GM12872 (cell line): ENCODE results near the gene ABHD17B.

ENCODE experiments used
- CTCF ChIP-seq: IDR thresholded peaks from 3 replicates; pipeline ENCODE4 v1.5.1; 2011; ENCODE audit warnings: low read depth, mild to moderate bottlenecking, low read length, moderate library complexity; ENCODE audit not compliant: insufficient read depth

Gene ABHD17B

GRCh38 chr9:71921190-71921814 is 10.3 kb upstream of the ABHD17B start:
- TF ChIP-seq CTCF, result no peak

- TF ChIP-seq CTCF, result no peak
Observed at GRCh38 chr9:71920456-71921189, 9.6 kb upstream of the ABHD17B start.

GRCh38 chr9:71918419-71918818 is 7.4 kb upstream of the ABHD17B start:
- no peak for TF ChIP-seq CTCF

GRCh38 chr9:71916834-71917534 is 6.0 kb upstream of the ABHD17B start:
- no peak for TF ChIP-seq CTCF

- TF ChIP-seq CTCF, result no peak
Observed at GRCh38 chr9:71915495-71915894, 4.5 kb upstream of the ABHD17B start.

- TF ChIP-seq CTCF, result no peak
Observed at GRCh38 chr9:71911908-71912335, 929 bp upstream of the ABHD17B start.

GRCh38 chr9:71910650-71911060 is 338 bp downstream of the ABHD17B start:
- TF ChIP-seq CTCF, result no peak
